Stimulated activated CD8-positive, alpha-beta memory T cell treated with anti-CD3 and anti-CD28 coated beads, Interleukin-7, amount 100 ng/mL, for 48 hours (primary cell): ENCODE results near the gene DVL2.
A peak's percentile ranks its signal among the peaks of the same experiment; 100 is the strongest.

Source experiments
- DNase-seq, 2 donors: peaks; one replicate each; pipeline ENCODE4 v3.0.0-alpha.2; 2020; ENCODE audit warnings: low read depth in 1 of 2; ENCODE audit errors: extremely low read depth in 1 of 2

DVL2 gene

GRCh38 chr17:7238420-7239090 is 4.2 kb upstream of the DVL2 start:
- DNase-seq, result no peak

DNA sequence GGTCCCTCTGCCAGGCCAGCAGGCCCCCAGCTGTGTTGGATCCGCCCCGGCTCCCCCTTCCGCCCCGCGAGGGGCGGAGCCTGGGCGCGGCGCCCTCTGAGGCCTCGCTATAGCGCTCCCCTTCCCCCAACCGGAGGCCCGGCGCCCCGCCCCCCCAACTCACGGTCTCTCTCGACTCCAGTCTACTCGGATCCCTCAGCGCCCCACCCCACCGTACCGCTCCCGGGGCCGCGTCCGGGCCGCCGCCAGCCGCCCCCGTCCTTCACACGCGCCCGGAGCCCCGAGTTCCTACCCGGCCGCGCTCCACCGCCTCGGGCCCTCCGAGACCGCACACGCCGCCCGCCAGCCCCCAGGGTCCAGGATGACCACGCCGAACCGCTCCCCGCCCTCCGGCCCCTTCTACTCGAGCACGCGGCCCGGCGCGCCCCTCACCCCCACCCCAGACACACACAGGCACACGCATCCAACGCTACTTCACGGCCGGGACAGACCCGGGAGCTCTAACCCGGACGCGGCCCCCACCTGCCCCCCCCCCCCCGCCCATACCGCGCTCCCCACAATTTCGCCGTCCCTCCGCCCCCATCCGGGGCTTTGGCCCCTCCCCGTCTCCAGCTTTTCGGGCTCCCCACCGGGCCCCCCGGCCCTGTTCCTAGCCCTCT is 3.6 kb upstream of the DVL2 start:
- DNase-seq, result peak; percentile 79 to 86

DNA sequence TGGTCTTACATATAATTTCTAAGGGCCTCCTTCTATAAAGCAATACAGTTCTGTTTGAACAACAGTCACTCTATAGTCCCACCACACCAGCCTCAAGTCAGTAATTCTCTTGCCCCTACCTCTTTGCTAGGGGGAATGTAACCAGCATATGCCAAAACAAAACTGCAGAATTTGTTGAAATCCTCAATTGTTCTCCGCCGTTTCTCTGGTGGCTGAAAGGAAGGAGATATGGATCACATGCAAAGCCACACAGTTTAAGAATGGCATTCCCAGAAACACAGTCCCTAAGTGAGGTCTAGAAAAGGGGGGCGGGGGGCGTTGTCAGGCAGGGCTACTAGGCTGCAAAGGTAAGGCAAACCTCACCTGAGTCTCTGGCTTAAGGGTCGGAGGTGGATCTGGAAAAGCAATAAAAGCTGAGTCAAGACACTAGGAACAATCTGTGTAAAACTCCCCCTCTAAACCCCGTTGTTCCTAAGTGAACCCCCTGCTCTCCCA is 3.0 kb upstream of the DVL2 start:
- DNase-seq, result no peak

- DNase-seq, result no peak
Measured at GRCh38 chr17:7236808-7237207, 2.5 kb upstream of the DVL2 start.

- DNase-seq, result no peak
Measured at GRCh38 chr17:7235693-7236665, 1.7 kb upstream of the DVL2 start.

- no peak for DNase-seq
Measured at GRCh38 chr17:7233701-7234082, 625 bp downstream of the DVL2 start.

DNA sequence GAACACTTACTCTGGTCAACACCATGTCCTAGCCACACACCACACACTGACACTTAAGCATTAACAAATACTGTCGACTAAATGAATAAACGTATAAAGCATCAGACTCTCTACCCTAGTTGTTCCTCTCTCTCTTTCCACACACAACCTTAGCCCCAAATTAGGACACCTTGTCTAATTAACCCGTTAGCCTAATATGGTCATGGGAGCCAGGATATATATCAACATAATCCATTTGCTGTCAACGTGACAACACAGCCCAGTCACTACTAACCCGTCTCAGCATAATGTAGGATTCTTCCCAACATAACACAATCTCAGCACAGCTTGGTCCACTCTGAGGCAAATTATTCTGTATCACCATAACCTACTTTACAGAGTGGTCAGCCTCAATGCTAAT is 2.2 kb downstream of the DVL2 start:
- DNase-seq, result no peak

DNA sequence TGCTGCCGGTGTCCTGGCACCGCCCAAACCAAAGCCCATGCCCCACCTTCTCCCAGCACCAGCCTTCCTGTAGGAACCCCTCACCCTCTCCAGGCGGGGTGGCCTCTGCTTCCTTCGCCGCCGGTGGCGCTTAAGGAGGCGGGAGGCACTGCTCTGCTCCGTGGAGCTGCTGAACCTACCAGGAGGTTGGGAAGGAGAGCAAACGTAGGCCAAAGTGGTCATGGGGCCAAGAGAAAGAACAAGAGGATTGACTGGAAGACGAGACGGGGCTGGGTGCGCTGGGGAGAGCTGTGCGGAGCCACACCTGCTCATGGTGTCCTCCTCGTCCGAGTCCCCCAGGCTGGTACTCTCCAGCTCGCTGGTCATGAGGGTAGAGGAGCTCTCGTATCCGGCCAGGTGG is 4.8 kb downstream of the DVL2 start:
- no peak for DNase-seq

- no peak for DNase-seq
Measured at GRCh38 chr17:7228920-7229319, 5.4 kb downstream of the DVL2 start.

DNA sequence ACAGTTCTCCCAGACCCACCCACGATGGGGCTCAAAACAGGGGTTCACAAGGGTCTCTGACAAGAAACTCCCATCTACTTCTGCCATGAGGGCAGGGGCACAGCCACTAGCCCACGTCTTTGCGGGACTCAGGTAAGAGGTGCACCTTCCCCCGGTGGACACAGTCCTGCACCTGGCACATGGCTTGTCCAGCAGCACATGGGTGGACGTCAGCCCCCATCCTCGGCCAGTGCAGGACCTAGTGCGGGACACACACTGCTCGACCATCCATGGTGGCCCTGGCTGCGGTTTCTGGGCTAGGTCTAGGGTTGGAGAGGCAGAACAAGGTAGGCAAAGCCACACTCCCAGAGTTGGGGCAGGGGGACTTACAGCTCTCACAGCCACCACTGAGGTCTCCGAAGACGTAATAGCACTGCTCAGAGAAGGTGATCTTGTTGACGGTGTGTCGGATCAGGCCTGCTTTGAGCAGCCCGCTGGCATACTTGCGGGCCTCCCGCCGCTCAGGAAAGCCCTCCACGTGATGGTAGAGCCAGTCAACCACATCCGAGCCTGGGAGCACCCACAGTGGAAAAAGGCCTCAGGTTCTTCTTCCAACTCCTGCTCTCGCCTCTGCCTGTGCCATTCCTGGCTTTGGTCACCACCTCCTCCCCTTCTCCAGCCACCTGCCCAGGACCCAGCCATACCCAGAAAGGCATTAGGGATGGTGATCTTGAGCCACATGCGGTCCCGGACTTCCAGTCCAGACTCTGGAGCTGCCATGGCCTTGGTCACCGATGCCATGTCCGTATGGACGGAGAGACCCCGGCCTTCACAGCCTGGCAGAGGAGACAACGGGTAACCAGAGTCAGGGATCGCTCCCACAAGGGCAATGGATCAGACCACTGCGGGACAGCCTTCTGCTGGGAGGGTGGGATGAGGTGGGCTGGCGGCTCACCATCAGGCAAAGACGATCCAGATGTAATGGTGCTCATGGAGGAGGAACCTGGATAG is 7.3 kb downstream of the DVL2 start:
- no peak for DNase-seq

- no peak for DNase-seq
Measured at GRCh38 chr17:7225711-7226331, 8.5 kb downstream of the DVL2 start.

DNA sequence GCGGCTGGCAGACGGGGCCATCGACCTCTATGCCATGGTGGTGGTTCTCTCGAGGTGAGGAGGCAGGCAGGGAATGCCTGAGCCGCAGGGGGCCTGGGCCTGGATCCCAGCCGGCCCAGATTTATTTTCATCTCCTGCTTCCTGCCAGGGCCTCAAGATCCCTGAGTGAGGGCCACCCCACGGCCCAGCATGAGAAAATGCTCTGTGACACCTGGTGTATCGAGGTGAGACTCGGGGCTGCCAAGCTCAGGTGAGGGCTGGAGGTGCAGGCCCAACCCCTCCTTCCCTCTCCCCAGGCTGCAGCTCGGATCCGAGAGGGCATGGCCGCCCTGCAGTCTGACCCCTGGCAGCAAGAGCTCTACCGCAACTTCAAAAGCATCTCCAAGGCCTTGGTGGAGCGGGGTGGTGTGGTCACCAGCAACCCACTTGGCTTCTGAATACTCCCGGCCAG is 9.6 kb downstream of the DVL2 start:
- no peak for DNase-seq

DNA sequence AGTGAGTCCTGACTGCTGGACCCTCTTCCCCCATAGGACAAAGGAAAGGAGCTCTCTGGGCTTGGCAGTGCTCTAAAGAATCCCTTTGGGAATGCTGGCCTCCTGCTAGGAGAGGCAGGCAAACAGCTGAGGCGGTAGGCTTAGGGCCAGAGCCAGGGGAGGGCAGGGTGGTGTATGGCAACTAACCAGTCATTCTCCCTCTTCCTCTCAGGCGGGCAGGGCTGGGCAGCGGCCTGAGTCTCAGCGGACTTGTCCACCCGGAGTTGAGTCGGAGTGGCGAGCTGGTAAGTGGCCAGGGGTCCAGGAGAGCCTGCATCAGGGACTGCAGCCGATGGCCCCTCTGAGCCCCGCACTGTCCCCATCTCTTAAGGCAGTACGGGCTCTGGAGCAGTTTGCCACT is 10.2 kb downstream of the DVL2 start:
- DNase-seq, result no peak

DNA sequence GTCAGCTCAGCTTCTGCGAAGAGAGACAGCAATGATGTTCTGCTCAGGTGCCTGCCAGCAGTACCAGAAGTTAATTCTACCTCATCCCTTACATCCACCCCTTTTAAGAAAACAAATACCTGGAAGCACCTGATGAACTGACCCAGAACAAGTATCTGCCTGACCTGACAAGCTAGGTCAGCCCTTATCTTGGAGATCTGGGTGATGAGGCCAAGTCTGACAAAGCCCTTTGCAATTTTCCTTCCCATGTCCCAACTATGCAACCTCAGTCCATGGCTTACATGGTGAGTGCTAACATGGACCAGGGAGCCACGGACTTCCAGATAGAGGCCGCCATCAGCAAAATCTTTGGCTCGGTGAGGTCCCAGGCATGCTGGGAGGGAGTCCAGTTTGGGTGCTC is 10.9 kb downstream of the DVL2 start:
- no peak for DNase-seq

DNA sequence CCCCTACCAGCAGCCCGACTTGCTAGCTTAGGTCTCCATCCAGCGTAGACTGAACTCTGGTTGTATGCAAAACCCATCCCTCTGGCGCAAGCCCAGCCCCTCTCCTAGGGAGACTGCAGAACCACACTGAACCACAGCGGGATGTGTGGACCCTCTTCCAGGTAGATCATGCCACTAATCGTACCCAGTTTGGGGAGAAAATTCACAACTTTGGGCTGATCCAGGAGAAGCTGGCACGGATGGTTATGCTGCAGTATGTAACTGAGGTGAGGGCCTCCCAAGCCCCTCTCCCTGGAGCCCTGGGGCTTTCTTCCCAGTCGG is 11.4 kb downstream of the DVL2 start:
- no peak for DNase-seq

DNA sequence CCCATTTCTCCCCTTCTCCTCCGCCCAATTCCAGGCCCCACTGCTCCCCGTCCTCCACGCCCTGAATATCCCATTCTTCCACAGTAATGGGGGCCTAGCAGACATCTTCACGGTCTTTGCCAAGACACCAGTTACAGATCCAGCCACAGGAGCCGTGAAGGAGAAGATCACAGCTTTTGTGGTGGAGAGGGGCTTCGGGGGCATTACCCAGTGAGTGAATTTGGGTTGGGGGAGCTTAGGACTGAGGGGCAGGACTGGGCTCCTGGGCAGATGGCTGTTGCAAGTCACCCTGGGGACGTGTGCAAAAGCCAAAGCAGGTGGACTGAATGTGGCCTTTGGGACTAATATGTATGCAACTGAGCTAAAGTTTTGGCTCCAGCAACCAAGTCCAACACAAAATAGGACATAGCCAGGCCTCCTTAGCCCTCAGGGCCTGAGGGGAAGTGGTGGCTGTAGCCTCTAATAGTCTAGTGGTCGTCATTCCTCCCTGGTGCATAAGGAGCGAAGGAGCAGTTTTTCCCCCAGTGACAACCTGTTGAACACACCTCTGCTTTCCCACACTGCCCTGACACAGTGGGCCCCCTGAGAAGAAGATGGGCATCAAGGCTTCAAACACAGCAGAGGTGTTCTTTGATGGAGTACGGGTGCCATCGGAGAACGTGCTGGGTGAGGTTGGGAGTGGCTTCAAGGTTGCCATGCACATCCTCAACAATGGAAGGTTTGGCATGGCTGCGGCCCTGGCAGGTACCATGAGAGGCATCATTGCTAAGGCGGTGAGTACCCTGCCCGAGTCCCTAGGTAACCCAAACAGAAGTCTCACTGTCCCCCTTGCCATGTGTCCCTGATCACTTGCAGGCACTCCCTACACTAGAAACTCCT is 12.0 kb downstream of the DVL2 start:
- no peak for DNase-seq

DNA sequence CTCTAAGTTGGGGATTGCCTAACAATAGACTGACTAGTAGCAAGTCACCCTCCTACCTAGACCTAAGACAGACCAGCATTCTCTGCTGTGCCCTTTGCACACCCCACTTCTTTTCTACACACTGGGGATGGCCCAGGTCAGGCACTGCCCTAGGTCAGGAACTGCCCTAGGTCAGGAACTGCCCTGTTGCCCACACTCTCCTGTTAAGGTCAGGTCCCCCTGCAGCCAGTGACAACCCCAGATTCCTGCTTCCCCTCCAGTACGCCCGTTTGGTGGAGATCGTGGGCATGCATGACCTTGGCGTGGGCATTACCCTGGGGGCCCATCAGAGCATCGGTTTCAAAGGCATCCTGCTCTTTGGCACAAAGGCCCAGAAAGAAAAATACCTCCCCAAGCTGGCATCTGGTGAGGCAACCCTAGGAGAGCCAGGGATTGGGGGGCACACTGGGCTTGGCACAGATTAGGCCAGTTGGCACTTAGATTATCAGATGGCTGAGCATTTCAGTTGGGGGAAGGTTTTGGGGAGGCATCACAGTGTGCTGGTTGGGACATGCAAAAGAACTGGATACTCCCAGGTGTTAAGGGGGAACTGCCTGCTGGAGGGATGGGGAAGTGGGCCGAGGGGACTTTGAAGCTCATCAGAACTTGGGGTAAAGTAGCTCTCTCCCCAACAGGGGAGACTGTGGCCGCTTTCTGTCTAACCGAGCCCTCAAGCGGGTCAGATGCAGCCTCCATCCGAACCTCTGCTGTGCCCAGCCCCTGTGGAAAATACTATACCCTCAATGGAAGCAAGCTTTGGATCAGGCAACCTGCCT is 12.8 kb downstream of the DVL2 start:
- DNase-seq, result no peak

GRCh38 chr17:7220593-7221277 is 13.6 kb downstream of the DVL2 start:
- DNase-seq, result peak in 1 of 2 donors; percentile 57
